ENCODE measurements around the gene ARHGAP40.

ARHGAP40 gene

GRCh38 chr20:38685853-38686473 lies 84.4 kb downstream of the ARHGAP40 start:
- DNase-seq, result no peak

GRCh38 chr20:38692436-38693411 lies 91.1 kb downstream of the ARHGAP40 start:
- no peak for DNase-seq

- DNase-seq, result no peak
Measured at GRCh38 chr20:38697306-38697705, 95.7 kb downstream of the ARHGAP40 start.

- DNase-seq, result no peak
Measured at GRCh38 chr20:38698541-38698940, 96.9 kb downstream of the ARHGAP40 start.

- DNase-seq, result no peak
Measured at GRCh38 chr20:38700141-38700540, 98.5 kb downstream of the ARHGAP40 start.

Measured in NCI-H2081 treated with DMSO at 0.1 percent for 48 hours (cell line).